Adrenal gland (tissue), 12 donors: Measurements from ENCODE around the gene CHRM2. TPM values are rescaled to one million over a fixed set of nuclear protein-coding genes. Genes with fewer than 3 reads are reported as not detected.

Experiments used
- DNase-seq, 7 donors: peaks; one replicate each; pipeline ENCODE4 v3.0.0-alpha.2; 2019 to 2020
- H3K27ac ChIP-seq, 5 donors: fragments of 200-600 bp; sonication (generic) in 4 of 5; 1 replicate in 3 of 5; 2 replicates in 2 of 5; pipeline versions ENCODE4 v1.5.1 to v1.8.0; 2016 to 2020; ENCODE audit warnings: mild to moderate bottlenecking in 1 of 5
- H3K27me3 ChIP-seq: fragments of 200-600 bp; 2 replicates; pipeline ENCODE4 v1.8.0; 2021
- H3K36me3 ChIP-seq, 2 donors: fragments of 200-600 bp; replicated peaks in 1 of 2; 1 replicate in 1 of 2; 2 replicates in 1 of 2; pipeline versions ENCODE4 v1.5.1 to v1.8.0; 2018 to 2022
- H3K4me1 ChIP-seq, 2 donors: fragments of 200-600 bp; replicated peaks in 1 of 2; 1 replicate in 1 of 2; 2 replicates in 1 of 2; pipeline versions ENCODE4 v1.5.1 to v1.8.0; 2018 to 2021
- H3K4me3 ChIP-seq, 4 donors: fragments of 200-600 bp; sonication (generic) in 3 of 4; one replicate each; pipeline ENCODE4 v1.5.1; 2016 to 2018
- H3K9me3 ChIP-seq, 3 donors: fragments of 200-600 bp; sonication (generic) in 1 of 3; replicated peaks in 1 of 3; 1 replicate in 2 of 3; 2 replicates in 1 of 3; pipeline versions ENCODE4 v1.5.1 to v1.8.0; 2016 to 2021
- CTCF ChIP-seq, 6 experiments: fragments of 450-650 bp in 4 of 6; fragments of 200-600 bp in 2 of 6; sonication (generic) in 1 of 6; IDR thresholded peaks; 1 replicate in 5 of 6; 2 replicates in 1 of 6; pipeline versions ENCODE4 v1.5.1 to v1.8.0; 2016 to 2021; ENCODE audit warnings: antibody characterized with exemption in 6 of 6, mild to moderate bottlenecking in 2 of 6, moderate library complexity in 1 of 6
- POLR2A ChIP-seq, 2 donors: fragments of 450-650 bp; IDR thresholded peaks; one replicate each; pipeline ENCODE4 v1.6.1; 2017; ENCODE audit warnings: antibody characterized with exemption in 2 of 2, mild to moderate bottlenecking in 2 of 2, moderate library complexity in 1 of 2
- WGBS, 4 donors: extraction: QIAGEN DNeasy Blood & Tissue Kit in 2 of 4; methylation state at CpG; one replicate each; pipeline versions ENCODE4 v1.1.5 to v1.1.7; 2013 to 2017; 5-methylcytosine and 5-hydroxymethylcytosine counted together
- intact Hi-C, 2 donors: fragments of 100-400 bp; cut with DNase I; formaldehyde crosslinking; loops; one replicate each; pipeline versions ENCODE4 v1.14.1 to v1.15.0; 2022 to 2023
- polyA plus RNA-seq, 3 donors: library from polyadenylated mRNA; stranded (reverse); fragments of 200-250 nt in 2 of 3; fragments of 350-450 nt in 1 of 3; fragmentation: Illumina TruSeq in 1 of 3; extraction: RNeasy Lipid Tissue Mini Kit (QIAGEN cat#74804) in 1 of 3; gene quantifications; one replicate each; pipeline ENCODE4 v1.2.3, GENCODE V29; 2013 to 2014
- total RNA-seq, 9 donors: library from RNA; depleted of rRNA in 4 of 9; stranded (reverse); fragments of >200 nt in 4 of 9; fragments of 120-200 nt in 1 of 9; fragmentation: NEBNext Ultra II Directional in 1 of 9; extraction: Animal tissue kit (Norgen Biotek cat#: 25700) in 1 of 9; gene quantifications; one replicate each; pipeline versions ENCODE4 v1.1.0 to v1.2.4, GENCODE V29; 2013 to 2023
- donor health status: healthy with polysubstance abuse.
- donor health status: Bipolar disorder and iron deficiency.
- donor health status: DM: yes; HTN: yes; CAD: no.
- donor health status: DM: no; HTN: no; CAD: no.
- donor health status: DM: no; HTN: no; CAD: no.
- donor health status: DM: yes; HTN: yes; CAD: no.

CHRM2 gene
- total and polyA plus RNA-seq, 12 donors: 0.07 to 0.39 (median 0.22) TPM; not detected in 7

DNA sequence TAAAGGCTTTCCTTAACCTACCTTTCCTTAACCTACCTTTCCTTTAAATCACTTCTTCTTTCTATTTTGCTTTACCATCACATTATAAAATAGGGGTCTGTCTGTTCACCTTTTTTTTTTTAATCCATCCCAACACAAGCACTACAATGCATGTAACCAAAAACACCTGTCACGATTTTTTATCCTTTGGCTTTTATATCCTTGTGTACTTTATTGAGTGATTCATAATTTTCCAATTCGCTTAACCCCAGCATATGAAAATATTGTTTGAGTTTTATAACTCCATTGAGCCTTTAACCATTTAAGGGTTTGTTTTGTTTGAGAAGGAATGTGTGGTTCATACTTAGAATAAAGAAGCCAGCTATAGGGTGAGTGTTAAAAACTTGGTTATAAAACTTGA is 132.2 kb downstream of the CHRM2 start:
- Histone ChIP-seq H3K36me3 (no peaks in the 10 kb centered on the region), H3K9me3 (no peaks in the 10 kb centered on the region), H3K4me1 (no peaks in the 10 kb centered on the region), H3K27ac (no peak overlapping the region), H3K27me3 (no peaks in the 10 kb centered on the region), H3K4me3 (no peak overlapping the region)
- 31 to 68% (median 63%) methylated on average over 2 of the region's 2 CpGs for WGBS, 4 donors
- TF ChIP-seq CTCF (IDR thresholded peaks at IDR 0.05) (no peak), POLR2A (IDR thresholded peaks at IDR 0.05) (no peak)
- no peak for DNase-seq
- intact Hi-C loops: no loop called here

GRCh38 chr7:137001041-137001440 is 132.6 kb downstream of the CHRM2 start:
- DNase-seq: no peak
- Histone ChIP-seq H3K4me3 (no peak overlapping the region), H3K27ac (no peak overlapping the region), H3K4me1 (no peaks in the 10 kb centered on the region), H3K36me3 (no peaks in the 10 kb centered on the region), H3K9me3 (no peaks in the 10 kb centered on the region), H3K27me3 (no peaks in the 10 kb centered on the region)
- intact Hi-C loops: no loop called here
- 12 to 30% (median 19%) methylated on average over 2 of the region's 2 CpGs for WGBS, 4 donors
- TF ChIP-seq CTCF (IDR thresholded peaks at IDR 0.05) (no peak), POLR2A (IDR thresholded peaks at IDR 0.05) (no peak)

GRCh38 chr7:137001478-137001877 is 133.0 kb downstream of the CHRM2 start:
- no peak for DNase-seq
- Histone ChIP-seq H3K36me3 (no peaks in the 10 kb centered on the region), H3K4me3 (no peak overlapping the region), H3K27ac (no peak overlapping the region), H3K27me3 (no peaks in the 10 kb centered on the region), H3K4me1 (no peaks in the 10 kb centered on the region), H3K9me3 (no peaks in the 10 kb centered on the region)
- TF ChIP-seq CTCF (IDR thresholded peaks at IDR 0.05): no peak
- no peak for TF ChIP-seq POLR2A (IDR thresholded peaks at IDR 0.05)
- WGBS, 4 donors: 71 to 85% (median 77%) methylated on average over 3 of the region's 3 CpGs
- intact Hi-C loops: no loop called here

DNA sequence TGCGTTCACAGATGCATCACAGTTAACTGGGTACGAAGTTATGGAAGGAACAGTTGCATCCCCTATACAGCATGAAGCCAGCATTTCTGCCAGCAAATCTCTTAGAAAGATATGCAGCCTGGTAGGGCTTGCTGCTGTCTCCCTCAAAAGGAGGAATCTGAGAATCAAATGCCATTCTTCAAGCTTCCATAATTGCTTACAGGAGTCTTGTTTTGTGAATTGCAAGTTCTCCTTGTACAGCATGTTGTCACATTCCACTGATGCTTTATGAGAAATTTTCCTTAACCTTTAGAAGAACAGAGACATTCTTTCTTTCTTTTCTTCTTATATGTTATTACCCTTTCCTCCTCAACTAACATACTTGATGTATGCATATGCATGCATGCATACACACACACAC is 134.6 kb downstream of the CHRM2 start:
- Histone ChIP-seq H3K4me1 (no peaks in the 10 kb centered on the region), H3K9me3 (no peaks in the 10 kb centered on the region), H3K27ac (no peak overlapping the region), H3K4me3 (no peak overlapping the region), H3K36me3 (no peaks in the 10 kb centered on the region), H3K27me3 (no peaks in the 10 kb centered on the region)
- WGBS, 4 donors: 78 to 87% (median 84%) methylated on average over 2 of the region's 2 CpGs
- TF ChIP-seq CTCF (IDR thresholded peaks at IDR 0.05) (no peak), POLR2A (IDR thresholded peaks at IDR 0.05) (no peak)
- DNase-seq: no peak
- intact Hi-C loops: no loop called here
